Breast epithelium (tissue), 3 donors: Measurements from ENCODE around the gene BMPER.

Source experiments
- POLR2A ChIP-seq: fragments of 450-650 bp; IDR thresholded peaks from one replicate; pipeline ENCODE4 v1.6.1; 2016; ENCODE audit warnings: antibody characterized with exemption, mild to moderate bottlenecking, moderate library complexity
- POLR2AphosphoS5 ChIP-seq, 3 donors: sonication (generic); formaldehyde crosslinking; IDR thresholded peaks; one replicate each; pipeline ENCODE4 v1.6.1; 2017; ENCODE audit warnings: antibody characterized with exemption in 3 of 3
- TF ChIP-seq, protein P1 (sequence below), 3 donors: fragments of 450-650 bp; IDR thresholded peaks; one replicate each; pipeline ENCODE4 v1.5.1; 2016 to 2017; ENCODE audit warnings: antibody characterized with exemption in 3 of 3, mild to moderate bottlenecking in 3 of 3, moderate library complexity in 3 of 3

- TF ChIP-seq, protein P1, sequence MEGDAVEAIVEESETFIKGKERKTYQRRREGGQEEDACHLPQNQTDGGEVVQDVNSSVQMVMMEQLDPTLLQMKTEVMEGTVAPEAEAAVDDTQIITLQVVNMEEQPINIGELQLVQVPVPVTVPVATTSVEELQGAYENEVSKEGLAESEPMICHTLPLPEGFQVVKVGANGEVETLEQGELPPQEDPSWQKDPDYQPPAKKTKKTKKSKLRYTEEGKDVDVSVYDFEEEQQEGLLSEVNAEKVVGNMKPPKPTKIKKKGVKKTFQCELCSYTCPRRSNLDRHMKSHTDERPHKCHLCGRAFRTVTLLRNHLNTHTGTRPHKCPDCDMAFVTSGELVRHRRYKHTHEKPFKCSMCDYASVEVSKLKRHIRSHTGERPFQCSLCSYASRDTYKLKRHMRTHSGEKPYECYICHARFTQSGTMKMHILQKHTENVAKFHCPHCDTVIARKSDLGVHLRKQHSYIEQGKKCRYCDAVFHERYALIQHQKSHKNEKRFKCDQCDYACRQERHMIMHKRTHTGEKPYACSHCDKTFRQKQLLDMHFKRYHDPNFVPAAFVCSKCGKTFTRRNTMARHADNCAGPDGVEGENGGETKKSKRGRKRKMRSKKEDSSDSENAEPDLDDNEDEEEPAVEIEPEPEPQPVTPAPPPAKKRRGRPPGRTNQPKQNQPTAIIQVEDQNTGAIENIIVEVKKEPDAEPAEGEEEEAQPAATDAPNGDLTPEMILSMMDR (IDR thresholded peaks at IDR 0.05) = no peak
- TF ChIP-seq POLR2A (no peak), POLR2AphosphoS5 (IDR thresholded peaks at IDR 0.05) (no peak)
Measured at GRCh38 chr7:34062341-34062740, 157.0 kb downstream of the BMPER start.
